ENCODE measurements around the gene MMGT1.

DNA sequence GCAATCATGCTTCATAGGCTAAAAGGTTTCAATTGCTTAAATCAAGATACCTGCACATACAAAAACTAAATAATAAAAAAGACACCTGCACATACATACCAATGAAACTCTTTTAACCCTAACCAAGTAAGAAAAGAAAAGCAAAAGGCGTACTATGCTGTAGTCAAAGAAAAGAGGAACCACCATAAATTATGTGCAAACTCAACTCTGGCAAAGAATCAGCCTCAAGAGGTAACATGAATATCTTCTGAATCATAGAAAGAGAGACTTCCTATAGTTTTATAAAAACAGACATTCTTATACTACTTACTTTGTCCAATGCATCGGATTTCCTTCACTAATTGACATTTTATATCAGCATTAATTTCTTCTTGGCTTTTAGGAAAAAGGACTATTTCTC, 29.3 kb downstream of the MMGT1 start:
- TF ChIP-seq POLR2A (IDR thresholded peaks at IDR 0.05) = no peak
- TF ChIP-seq, protein P1, sequence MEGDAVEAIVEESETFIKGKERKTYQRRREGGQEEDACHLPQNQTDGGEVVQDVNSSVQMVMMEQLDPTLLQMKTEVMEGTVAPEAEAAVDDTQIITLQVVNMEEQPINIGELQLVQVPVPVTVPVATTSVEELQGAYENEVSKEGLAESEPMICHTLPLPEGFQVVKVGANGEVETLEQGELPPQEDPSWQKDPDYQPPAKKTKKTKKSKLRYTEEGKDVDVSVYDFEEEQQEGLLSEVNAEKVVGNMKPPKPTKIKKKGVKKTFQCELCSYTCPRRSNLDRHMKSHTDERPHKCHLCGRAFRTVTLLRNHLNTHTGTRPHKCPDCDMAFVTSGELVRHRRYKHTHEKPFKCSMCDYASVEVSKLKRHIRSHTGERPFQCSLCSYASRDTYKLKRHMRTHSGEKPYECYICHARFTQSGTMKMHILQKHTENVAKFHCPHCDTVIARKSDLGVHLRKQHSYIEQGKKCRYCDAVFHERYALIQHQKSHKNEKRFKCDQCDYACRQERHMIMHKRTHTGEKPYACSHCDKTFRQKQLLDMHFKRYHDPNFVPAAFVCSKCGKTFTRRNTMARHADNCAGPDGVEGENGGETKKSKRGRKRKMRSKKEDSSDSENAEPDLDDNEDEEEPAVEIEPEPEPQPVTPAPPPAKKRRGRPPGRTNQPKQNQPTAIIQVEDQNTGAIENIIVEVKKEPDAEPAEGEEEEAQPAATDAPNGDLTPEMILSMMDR (IDR thresholded peaks at IDR 0.05) = no peak
